Measurements from ENCODE around the gene CAMK1.
A peak's percentile ranks its signal among the peaks of the same experiment; 100 is the strongest.

Gene CAMK1

DNA sequence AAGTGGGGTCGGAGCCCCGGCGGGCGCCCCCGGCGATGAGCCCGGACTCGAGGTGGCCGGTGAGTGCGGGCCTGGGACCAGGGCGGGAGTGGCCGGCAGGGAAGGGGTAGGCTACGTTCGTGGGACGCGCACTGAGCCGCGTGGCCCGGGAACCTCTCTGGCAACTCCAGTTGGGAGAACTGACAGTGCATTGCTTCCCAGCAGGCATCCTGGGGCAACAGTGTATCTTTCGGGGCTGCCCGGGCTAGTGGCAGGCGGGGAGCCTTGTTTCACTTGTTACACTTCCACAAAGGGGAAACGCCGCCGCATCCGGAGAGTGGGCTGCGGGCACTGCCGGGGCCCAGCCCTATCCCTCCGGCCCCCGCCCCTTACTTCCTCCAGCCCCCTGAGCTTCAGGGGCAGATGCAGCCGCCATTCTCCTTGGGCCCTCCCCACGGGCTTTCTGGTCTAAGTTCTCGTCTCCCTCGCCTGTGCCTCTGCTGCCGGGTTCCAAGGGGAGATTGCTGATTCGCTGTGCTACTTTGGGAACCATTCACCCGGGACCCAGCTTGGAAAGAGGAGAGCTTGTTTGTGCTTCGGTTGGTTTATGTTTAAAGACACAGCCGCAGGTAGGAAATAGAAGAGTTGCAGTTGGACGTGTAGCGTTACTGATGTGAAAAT, 37.5 kb downstream of the CAMK1 start:
- no peak for DNase-seq

DNA sequence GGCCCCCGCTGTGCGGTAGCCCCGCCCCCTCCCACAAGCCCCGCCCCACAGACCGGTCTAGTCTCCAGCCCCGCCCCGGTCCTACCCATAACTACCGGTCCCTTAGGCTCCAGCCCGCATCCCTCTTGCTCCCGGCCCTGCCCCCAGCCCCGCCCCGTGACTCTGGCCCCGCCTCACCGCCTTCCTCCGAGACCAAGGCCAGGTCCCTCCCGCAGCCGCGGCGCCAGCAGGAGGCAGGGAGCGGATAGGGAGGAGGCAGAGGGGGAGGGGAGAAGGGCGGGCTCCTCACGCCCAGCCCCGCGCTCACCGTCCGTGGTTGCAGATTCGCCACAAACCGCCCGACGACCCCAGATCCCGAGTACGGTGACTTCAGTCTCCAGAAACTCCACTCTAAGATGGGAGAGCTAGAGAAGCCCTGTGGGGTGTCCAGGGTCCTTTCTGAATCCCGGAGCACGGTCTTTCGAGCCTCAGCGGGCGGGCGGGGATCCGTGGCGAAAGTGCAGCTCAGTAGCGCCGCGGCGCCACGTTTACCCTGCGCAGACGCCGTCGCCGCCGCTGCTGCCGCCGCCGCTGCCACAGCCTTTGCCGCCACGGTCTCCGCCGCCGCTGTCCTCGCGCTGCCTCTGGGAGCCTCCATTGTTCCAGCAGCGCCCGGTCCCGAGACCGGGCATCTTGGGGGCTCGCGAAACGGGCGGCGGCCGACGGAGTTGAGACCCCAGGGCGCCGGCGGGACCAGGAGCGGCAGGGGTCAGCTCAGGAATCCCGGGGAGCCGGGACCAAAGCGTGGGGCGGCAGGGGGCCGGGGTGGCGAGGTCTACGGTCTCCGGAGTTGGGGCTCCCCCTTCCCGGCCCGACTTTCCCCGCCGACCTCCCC, 38.3 kb downstream of the CAMK1 start, which contains the start of gene BRPF1:
TSS of gene BRPF1 (plus strand) at position 530 of the 874 bp plus-strand sequence. CDS start 2,406 bp downstream, outside the sequence.
- DNase-seq = peak; percentile 92

DNA sequence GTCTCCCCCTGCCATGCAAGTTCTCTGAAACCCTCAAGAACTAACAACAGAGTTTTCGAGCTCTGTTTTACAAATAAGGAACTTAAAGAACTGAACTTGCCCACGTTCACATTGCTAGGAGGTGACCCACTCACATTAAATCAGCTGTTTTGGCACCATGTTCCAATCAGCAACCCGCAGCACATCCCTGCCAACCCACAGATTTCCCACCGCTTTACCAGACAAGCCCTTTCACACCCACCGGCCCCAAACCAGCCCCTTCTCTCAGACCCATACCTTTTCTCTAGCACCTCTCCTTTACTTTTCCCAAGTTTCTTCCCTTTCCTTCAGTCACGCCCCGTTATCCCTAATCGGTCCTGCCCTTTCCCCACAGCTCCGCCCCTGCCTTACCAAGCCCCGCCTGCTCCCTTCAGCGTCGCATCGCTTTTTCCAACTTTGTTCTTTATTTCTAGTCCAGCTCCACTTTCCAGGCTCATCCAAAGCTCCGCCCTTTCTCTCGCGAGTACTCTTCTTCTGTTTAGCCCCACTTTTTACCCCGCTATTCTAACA, 39.0 kb downstream of the CAMK1 start:
- DNase-seq = no peak

DNA sequence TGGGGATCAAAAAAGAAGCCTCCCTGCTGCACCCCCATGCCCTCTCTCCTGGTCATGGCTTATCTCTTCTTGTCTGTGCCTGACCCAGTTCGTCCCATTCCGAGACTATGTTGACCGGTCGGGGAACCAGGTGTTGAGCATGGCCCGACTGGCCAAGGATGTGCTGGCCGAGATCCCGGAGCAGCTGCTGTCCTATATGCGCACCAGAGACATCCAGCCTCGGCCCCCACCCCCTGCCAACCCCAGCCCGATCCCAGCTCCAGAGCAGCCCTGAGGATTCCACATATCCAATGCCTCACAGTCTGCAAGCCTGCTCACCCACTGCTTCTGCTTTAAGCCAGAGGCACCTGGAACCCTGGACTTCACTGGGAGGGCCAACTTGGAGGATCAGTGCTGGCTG, 40.3 kb downstream of the CAMK1 start:
- no peak for DNase-seq

DNA sequence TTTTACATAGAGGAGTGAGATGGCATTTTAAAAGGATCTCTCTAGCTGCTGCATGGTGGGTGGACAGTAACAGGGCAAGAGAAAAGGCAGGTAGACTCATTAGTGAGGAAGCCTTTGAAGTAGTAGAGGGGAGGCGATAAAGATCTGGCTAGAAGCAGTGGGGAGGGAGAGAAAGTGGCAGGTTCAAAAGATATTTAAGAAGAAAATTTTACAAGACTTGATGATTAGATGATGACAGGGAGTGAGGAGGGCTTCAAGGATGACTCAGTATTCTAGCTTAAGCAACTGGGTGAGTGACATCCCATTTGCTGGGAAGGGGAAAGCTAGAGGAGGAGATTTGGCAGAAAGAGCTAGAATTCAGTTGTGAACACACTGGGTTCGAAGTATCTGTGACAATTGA, 42.0 kb downstream of the CAMK1 start:
- DNase-seq = no peak

DNA sequence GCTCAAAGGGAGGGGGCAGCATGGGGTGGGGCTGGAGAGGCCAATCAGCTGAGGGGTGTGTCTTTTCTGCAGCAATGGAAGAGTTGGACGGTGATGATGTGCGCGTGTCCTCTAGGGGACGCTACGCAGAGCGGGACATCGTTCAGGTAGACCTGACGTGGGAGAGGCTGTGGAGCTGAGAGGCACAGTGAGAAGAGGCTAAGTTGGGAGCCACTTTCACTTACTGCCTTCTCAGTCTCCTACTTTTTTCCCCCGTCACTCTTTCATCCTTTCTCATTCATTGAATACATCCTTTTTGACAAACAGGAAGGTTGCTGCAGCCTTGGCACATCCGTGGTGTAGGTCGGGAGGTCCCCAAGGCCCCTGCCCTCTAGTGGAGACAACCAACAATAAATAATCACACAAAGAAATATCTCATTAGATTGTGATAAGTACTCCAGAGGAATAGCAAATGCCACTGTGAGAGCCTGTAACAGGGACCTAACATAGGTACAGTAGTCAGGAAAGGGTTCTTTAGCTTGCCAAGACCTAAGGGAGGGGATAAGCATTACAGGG, 42.6 kb downstream of the CAMK1 start:
- no peak for DNase-seq

DNA sequence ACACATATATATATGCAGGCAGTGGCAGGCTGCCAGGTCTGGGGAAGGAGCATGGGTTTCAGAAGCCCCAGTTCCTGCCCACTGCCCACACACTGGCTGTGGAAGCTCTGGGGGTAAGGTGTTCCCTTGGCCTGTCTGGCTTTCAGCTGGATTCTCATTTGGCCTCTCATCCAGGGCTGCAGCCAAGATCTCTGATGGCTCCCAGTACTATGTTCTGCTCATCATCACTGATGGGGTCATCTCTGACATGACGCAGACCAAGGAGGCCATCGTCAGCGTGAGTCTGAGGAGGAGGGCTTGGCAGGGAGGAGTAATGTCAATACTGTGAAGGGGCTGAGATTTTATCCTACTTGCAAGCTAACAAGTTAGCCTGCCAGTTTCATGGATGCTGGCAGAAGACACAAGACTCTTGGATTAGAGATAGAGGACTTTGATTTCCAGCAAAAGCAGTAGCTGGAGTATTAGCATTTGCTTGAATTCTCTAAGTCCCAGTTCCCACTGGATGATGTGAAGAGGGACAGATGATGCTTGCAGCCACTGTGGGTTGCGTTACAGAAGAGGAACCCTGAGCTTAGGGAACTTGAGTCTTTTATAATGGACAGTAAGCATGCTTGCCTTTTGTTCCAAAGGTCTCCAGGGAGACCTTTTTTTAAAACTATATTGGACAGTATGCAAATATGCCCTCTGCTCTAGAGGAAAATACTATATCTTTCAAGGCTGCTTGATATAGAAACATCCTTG, 43.8 kb downstream of the CAMK1 start:
- no peak for DNase-seq

DNA sequence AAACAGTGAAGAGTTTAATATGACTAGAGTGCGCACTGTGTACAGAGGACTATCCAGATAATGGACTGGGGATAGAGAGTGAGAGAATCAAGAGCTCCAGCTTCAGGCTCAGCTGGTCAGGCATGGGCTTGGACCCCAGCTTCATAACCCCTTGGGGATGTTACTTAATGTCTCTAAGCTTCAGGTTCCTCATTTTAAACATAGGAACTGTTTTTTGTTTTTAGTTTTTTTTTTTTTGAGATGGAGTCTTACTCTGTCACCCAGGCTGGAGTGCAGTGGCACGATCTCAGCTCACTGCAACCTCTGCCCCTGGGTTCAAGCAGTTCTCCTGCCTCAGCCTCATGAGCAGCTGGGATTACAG, 48.1 kb downstream of the CAMK1 start:
- no peak for DNase-seq

DNA sequence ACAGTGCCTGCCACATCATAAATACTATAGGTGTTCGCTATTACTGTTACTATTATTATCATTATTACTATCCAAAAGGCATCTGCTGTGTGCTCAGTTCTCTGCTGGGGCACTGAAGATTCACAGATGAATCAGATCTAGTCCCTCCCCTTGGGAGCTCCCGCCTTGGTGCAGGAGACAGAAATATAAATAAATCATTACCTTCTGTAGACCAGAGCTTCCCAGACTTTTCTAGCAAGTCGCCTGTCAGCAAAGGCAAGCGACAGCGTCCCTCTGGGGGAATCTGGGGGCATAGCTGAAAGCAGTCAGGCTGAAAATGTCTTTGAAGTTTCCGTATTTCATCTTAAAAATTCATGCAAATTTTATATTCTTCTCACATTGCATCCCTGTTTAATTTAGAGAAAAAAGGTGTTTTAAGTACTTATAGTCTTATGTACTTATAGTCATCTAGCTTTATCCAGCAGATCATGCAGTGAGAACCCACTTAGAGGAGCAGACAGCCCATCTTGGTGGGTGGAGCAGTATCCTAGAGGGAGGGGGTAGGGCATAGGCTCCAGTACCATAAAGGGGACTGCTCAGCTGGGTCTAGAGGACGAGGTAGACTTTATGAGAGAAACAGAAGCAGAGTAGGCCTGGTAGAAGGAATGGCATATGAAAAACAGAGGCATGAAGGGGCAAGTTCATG, 48.6 kb downstream of the CAMK1 start:
- DNase-seq = no peak

DNA sequence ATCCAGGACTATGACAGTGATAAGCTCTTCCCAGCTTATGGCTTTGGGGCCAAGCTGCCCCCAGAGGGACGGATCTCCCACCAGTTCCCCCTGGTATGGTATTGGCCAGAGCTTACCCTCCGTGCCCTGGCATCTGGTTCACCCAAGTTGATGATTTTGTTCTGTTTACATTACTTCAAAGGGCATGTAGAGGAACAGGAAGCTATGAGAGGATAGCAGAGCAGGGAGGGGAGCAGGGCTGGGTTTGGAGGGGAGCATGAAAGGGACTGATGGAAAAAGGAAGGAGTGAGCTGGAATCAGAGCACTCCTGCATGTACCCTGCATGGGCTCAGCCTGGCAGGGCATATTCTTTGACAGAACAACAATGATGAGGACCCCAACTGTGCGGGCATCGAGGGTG, 51.6 kb downstream of the CAMK1 start:
- DNase-seq = no peak

DNA sequence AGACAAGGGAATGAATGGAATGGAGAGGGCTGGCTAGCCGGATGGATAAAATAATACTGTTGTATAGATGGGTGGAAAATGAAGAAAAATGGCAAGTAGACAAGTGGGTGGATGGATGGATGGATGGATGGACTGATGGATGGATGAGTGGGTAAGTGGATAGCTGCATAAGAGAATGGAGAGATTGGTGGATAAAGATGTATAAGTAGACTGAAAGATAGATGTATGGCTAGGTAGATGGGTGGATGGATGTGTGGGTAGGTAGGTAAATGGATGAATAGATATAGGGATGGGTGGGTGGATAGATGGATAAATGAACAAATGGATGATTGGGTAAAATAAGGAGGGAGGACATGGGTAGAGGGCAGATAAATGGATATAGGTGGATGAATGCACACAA, 52.2 kb downstream of the CAMK1 start:
- DNase-seq = no peak

DNA sequence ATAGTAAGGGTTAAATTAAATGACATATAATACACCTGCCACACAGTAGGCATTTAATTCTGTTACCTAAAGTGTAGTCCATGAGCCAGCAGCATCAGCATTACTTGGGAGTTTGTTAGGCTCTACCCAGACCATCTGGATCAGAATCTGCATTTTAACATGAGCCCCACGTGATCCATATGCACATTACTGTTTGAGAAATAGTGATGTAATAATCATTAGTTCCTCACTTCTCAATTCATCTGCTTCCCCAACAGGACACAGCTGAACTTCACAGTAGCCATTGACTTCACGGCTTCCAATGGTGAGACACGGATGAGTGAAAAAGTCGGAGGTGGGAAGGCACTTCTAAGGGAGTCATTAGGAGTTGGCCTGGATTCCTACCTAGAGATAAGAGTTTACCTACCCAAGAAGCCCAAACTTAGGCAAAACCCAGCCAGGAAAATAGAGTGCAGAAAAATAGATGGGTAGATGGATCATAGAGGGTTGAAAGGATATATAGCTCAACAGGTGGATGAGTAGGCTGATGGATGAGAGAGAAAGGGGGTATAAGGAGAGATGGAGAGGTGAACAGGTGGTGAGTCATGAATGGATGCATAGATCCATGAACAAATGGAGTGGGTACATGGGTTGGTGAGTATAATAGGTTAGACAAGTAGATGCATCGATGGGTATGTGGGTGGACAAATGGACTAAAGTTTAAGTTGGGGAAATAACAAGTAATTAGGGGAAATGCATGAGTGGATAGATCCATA, 52.8 kb downstream of the CAMK1 start:
- DNase-seq = no peak

DNA sequence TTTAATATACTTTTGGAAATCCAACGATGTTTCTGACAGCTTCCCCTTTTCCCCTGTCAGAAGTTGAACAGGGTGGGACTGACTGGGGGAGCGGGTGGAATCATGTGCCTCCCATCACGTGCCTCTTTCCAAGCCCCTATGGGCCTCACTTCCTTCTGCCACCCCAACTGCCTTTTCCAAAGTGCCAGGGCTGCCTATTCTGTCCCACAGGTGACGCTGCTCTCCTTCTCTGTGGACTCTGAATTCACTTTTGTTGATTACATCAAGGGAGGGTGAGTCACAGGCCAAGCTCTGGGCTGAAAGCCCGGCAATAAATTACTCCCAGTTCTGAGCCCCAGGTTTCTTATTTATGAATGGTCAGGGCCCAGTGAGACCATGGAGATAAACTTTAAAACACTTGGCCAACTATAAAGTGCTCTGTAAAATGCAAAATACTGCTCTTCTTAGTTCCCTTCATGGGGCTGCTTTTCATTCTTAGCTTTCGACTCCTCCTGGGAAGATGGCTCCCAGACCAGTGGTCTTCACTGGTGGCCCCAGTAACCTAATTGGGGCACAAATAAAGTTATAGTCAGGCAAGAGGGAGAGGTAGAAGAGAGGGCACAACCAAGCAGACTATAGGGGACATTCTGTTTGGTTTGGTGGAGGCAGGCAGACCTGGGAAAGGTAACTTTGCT, 53.8 kb downstream of the CAMK1 start:
- DNase-seq = no peak

DNA sequence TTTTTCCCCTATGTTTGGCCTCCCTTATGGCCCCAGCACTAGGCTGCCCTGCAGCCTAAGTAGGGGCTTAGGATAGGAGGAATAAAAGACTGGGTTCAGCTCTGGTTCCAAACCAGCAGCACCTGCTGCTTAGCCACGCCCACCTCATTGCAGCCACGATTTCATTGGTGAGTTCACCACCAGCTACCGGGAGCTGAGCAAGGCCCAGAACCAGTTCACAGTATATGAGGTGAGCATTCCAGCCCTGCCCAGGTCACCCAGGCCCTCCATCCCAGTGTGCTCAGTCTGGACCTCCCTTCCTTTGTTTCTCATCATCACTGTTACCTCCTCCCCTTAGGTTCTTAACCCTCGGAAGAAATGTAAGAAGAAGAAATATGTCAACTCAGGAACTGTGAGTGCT, 54.6 kb downstream of the CAMK1 start:
- DNase-seq = no peak

DNA sequence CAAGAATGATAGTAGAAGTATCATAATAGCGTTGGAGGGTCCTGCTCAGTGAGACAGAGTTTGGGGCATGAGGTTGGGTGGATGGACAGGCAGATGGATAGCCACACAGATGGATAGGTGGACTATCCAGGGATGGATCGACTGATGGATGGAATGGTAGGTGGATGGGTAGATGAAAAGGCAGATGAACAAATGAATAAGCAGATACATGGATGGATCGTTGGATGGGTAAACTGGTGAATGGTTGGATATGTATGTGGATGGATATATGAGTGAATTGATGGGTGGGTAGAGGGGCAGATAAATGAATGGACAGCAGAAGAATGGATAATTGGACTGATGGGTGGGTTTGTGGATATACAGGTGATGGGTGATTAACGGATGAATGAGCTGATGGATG, 56.6 kb downstream of the CAMK1 start:
- DNase-seq = no peak

DNA sequence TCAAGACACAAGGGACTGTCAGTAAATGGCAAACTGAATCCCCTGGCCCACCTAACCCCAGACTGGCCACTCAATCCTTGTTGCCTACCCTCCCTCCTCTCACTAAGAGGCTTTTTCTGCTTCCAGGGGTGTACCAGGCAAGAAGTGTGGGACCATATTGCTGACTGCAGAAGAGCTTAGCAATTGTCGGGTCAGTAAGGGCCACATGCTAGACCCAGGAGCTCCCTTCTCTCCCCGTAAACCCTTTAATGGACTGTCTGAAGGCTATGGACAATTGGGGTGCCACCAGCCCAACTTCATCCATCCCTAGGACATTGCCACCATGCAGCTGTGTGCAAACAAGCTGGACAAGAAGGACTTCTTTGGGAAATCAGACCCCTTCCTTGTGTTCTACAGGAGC, 57.3 kb downstream of the CAMK1 start:
- DNase-seq = no peak

DNA sequence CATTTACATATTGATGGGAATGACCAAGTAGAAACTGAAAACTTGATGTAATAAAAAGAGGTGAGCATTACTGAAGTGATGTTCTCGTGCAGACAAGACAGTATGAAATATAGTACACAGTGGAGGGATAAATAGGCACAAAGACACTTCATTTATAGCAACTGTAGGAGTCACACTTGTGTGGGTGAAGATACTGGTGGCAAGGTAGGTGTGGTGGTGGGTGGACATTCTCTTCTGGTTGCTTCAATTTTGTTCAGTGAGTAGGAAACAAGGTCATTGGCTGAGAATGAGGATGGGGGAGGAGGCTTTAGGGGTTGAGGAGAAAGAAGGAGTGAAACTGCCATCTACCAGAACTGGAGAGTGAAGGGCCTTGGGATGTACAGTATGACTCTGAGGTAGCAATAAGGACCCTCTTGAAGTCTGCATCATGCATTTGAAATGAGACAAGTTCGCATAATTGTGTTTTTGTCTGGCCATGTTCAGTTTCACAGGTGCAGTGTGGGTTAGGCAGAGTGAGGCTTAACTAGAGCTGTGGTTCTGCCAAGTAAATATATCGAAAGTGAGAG, 59.5 kb downstream of the CAMK1 start:
- no peak for DNase-seq
